Activated naive CD4-positive, alpha-beta T cell treated with anti-CD3 and anti-CD28 coated beads, Interleukin-2, amount 50 U/mL, for 72 hours (primary cell): ENCODE measurements around the gene RAB3B. TPM values are rescaled to one million over a fixed set of nuclear protein-coding genes. Genes with fewer than 3 reads are reported as not detected.
A peak's percentile ranks its signal among the peaks of the same experiment; 100 is the strongest.
"Not testable (repeated sequence)": the region's sequence is repeated elsewhere in the genome, so short reads cannot be mapped to it uniquely, and the experiment has no call there.

Experiments used
- ATAC-seq, 2 donors: fragments of 150-1000 bp; cut with Tn5 transposase; 2 replicates each; pipeline ENCODE4 v1.10.0; 2021; ENCODE audit warnings: mild to moderate bottlenecking in 2 of 2, moderate library complexity in 2 of 2
- DNase-seq, 2 donors: peaks; one replicate each; pipeline ENCODE4 v3.0.0; 2021 to 2022; ENCODE audit warnings: low spot score in 2 of 2
- H3K27ac Mint-ChIP-seq, 2 donors: one replicate each; pipeline ENCODE4 v1.8.0; 2022; ENCODE audit warnings: mild to moderate bottlenecking in 2 of 2, mixed read lengths in 2 of 2
- H3K36me3 Mint-ChIP-seq, 2 donors: one replicate each; pipeline ENCODE4 v1.8.0; 2022; ENCODE audit warnings: mixed read lengths in 2 of 2
- H3K9me3 Mint-ChIP-seq, 2 donors: one replicate each; pipeline ENCODE4 v1.8.0; 2022; ENCODE audit warnings: mixed read lengths in 2 of 2
- total RNA-seq, 2 donors: library from RNA; stranded (reverse); gene quantifications; one replicate each; pipeline ENCODE4 v1.2.3, GENCODE V29; 2022

The RAB3B gene
- total RNA-seq, 2 donors from 2014 or later: 0.08 to 0.34 TPM

DNA sequence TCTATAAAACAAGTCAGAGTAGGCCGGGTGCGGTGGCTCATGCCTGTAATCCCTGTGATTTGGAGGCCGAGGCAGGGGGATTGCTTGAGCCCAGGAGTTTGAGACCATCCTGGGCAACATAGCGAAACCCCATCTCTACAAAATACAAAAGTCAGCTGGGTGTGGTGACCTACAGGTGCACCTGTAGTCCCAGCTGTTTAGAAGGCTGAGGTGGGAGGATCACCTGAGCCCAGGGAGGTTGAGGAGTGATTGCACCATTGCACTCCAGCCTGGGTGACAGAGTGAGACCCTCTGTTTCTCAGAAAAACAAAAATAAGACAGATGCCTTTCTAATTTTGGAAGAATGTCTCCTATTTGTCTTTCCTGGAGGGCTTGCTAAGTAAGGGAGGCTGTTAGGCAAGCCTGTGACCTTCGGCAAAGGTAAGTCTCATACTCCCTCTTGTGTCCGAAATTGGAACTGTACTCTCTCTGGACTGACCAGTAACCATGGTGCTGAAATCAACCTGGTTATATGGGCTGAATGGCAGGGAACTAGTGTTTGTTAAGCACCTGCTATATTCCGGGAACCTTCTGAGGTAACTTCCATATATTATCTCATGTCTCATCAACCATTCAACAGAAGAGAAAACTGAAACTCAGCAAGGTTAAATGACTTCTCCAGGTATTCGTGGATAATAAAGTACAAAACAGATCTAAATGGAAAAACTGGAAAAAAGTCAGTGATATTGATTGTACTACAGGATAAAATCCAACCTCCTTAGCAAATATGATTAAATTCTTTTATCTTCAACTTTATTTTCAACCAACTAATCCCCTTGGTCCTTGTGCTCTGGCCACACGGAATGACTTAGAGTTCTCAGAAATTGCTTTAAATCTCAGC, 11.8 kb upstream of the RAB3B start:
- peak; percentile 88 to 95 for ATAC-seq
- no peaks in the 10 kb centered on the region for H3K9me3 Mint-ChIP-seq

DNA sequence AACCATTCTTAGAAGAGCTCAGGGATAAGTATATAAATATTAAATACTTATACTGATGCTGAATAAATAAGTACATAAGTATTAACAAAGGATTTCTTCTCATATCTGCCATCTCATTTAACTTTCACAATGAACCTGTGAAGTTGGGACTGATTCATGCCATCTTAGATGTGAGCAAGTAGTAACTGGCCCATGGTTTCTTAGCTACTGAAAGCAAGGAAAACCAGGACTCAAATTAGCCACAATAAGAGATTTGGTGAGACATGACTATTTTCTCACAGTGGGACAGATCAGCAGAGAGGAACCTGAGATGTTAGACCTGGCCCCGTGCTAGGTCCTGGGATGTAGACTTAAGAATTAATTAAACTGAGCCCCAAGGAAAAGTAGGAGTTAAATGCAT, 8.2 kb upstream of the RAB3B start:
- no peak for DNase-seq
- Mint-ChIP-seq H3K9me3 (no peaks in the 10 kb centered on the region), H3K27ac (no peak overlapping the region), H3K36me3 (no peaks in the 10 kb centered on the region)
- ATAC-seq: no peak

More for the DNA sequence above, 11.8 kb upstream of the RAB3B start:
- DNase-seq: peak in 1 of 2 donors; percentile 87
- Mint-ChIP-seq H3K36me3 (no peaks in the 10 kb centered on the region), H3K27ac (no peak overlapping the region)

DNA sequence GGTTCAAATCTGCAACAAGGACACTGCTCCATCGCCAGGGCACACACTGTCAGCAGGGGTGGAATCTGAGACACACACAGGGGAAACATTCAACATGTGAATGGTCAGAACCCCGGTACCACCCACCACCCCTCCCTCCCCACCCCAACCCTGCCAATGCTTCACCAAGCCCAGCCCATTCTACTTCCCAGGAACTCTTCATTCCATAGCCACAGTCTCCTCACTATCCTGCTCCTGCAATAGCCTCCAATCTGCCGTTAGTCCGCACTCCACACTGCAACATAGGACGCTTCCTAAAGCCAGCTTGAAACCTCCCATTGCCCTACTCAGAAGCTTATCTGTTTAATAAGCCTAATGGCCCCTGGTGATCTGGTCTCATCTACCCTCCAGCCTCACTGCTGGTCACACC, 7.5 kb upstream of the RAB3B start:
- Mint-ChIP-seq H3K36me3 (no peaks in the 10 kb centered on the region), H3K27ac (no peak overlapping the region), H3K9me3 (no peaks in the 10 kb centered on the region)
- no peak for ATAC-seq
- DNase-seq: no peak

DNA sequence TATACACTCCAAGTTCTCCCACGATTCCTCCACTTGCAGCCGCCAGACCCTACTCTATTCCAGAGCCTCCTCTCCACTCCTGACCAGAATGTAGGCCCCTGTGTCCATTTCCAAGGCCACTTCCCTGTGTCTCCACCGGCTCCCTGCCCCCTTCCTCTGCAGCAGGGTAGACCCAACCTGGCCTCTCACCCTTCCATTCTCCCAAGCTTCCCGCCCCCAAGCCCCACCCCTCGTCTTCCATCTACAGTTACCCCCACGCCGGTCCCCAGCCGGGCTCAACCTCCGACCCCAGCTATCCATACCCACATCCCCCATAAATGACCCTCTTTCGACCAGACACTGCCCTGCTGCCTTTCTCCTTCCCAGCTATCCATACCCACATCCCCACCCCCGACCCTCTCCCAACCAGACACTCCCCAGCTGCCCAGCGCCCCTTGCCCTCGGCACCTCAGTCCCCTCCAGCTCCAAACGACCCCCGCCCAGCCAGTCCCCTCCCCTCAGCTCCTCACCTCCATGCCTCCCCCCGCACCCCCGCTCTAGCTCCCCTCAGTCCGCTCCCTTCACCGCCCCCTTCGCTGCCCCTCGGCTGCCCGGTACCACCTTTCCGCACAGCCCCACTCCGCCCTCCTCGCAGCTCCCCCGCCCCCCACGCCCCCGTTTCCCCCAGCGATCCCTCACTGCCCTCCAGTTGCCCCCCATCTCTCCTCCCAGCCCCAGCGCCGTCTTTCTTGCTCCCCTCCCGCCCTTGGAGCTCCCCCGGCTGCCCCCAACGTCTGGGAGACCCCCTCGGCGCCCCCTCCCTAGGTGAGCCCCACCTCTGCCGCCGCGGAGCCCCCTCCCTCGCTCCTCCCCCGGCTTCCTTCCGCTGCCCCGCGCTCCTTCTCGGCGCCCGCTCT, 670 bp downstream of the RAB3B start:
- no peak for ATAC-seq
- no peaks in the 10 kb centered on the region for H3K36me3 Mint-ChIP-seq
- no peaks in the 10 kb centered on the region for H3K9me3 Mint-ChIP-seq
- DNase-seq: no peak
- no peak overlapping the region for H3K27ac Mint-ChIP-seq

DNA sequence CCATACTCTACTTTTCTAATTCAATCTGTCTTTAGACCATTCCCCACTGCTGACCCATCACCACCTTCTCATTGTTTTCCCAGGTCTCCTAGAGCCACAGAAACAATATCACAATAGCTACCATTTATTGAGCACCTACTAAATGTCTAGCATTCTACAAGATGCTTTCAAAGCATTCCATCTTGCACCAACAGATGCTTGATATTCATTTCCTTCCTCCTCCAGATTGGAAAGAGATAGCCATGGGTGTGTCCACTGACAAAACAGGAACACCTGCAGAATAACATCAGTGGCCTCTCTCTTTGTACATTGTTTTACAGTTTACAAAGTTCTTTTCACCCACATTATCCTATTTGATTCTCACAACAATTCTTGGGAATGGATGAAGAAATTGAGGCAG, 2.2 kb downstream of the RAB3B start:
- H3K9me3 Mint-ChIP-seq: no peaks in the 10 kb centered on the region
- ATAC-seq (no peak), DNase-seq (no peak)
- no peaks in the 10 kb centered on the region for H3K36me3 Mint-ChIP-seq
- no peak overlapping the region for H3K27ac Mint-ChIP-seq

DNA sequence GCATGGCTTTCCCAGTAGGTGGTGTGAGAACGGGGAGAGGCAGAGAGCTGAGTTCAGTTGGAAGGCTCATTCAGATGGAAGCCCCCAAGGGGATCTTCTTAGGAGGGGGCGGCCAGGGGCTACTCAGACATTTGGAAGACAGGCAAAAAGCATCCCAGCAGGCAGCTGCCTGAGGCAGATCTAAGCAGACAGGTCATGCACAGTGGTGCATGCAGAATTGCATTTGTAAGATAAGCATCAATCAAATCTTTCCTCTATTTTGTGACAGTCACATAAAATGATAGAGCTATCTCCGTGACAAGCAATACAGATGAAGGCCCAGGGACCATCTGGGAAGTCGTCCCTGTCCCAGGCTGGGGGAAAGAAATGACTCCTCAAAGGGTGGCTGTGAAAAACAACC, 3.8 kb downstream of the RAB3B start:
- no peak overlapping the region for H3K27ac Mint-ChIP-seq
- no peaks in the 10 kb centered on the region for H3K36me3 Mint-ChIP-seq
- DNase-seq (no peak), ATAC-seq (no peak)
- H3K9me3 Mint-ChIP-seq: no peaks in the 10 kb centered on the region

DNA sequence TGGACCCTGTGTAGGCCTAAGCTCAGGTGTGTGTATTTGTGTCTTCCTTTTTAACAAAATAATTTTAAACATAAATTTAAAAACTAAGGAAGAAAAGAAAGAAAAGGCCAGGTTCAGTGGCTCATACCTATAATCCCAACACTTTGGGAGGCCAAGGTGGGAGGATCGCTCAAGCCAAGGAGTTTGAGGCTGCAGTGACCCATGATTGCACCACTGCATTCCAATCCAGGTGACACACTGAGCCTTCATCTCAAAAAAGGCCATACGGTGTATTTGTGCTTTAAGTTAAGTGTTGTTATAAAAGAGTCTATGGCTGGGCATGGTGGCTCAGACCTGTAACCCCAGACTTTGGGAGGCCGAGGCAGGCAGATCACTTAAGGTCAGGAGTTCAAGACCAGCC, 8.3 kb downstream of the RAB3B start:
- no peak for DNase-seq
- no peak for ATAC-seq
- Mint-ChIP-seq H3K9me3 (no peaks in the 10 kb centered on the region), H3K27ac (no peak overlapping the region), H3K36me3 (no peaks in the 10 kb centered on the region)

DNA sequence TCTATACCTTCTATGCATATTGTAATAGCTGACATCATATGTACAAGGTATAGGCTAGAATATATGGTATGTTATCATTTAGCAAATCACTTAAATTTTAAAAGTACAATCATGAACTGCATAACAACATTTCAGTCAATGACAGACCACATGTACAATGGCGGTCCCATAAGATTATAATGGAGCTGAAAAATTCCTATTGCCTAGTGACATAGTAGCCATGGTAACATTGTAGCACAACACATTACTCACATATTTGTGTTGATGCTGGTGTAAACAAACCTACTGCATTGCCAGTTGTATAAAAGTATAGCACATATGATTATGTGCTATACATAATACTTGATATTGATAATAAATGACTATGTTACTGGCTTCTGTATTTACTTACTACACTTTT, 8.9 kb downstream of the RAB3B start:
- no peaks in the 10 kb centered on the region for H3K36me3 Mint-ChIP-seq
- no peak overlapping the region for H3K27ac Mint-ChIP-seq
- H3K9me3 Mint-ChIP-seq: no peaks in the 10 kb centered on the region
- DNase-seq (no peak), ATAC-seq (no peak)

DNA sequence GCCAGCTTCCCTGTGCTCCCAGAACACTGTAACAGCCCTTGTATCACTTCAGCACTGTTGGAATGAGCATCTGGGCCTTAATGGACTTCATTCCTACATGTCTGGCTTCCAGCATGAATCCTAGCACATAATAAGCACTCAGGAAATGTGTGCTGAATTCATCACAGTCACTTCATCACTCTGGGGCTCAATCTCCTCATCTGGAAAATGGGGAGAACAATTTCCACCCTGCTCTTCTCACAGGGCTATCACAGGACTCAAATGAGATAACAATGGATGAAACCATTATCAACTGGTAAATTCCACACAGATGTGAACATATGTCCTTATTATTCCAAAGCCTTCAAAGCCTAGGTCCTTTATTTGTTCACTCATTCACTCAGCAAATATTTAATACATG, 12.4 kb downstream of the RAB3B start:
- no peaks in the 10 kb centered on the region for H3K36me3 Mint-ChIP-seq
- ATAC-seq (no peak), DNase-seq (no peak)
- no peaks in the 10 kb centered on the region for H3K9me3 Mint-ChIP-seq
- H3K27ac Mint-ChIP-seq: no peak overlapping the region

DNA sequence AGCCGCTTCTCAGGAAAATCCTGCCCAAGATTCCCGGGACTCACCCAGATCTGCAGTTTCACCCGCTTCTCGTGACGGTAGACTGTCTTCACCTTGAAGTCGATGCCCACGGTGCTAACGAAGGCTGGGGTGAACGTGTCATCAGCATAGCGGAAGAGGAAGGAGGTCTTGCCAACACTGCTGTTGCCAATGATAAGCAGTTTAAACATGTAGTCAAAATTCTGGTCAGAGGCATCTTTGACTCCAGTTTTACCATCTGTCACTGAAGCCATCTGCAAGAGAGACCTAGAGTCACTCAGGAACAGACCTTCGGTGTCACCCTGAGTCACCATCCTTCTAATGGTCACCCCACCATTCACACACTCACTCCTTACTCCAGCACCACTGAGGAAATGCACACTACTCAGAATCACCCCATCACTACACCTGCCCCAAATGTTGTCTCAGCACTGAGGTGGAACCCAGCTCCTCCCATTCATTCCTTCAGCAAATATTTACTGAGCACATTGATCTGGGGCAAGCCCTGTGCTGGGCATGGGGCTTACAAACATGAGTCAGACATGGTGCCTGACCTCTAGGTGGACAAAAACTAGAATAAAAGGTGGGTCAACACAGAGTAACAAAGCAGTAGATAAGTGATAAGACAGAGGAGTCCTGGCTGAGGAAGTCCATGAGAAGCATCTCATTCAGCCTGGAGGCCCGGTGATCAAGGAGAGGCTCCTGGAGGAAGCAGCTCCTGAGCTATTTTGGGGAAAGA, 13.5 kb downstream of the RAB3B start:
- DNase-seq (no peak), ATAC-seq (no peak)
- Mint-ChIP-seq H3K9me3 (no peaks in the 10 kb centered on the region), H3K27ac (no peak overlapping the region), H3K36me3 (no peaks in the 10 kb centered on the region)

DNA sequence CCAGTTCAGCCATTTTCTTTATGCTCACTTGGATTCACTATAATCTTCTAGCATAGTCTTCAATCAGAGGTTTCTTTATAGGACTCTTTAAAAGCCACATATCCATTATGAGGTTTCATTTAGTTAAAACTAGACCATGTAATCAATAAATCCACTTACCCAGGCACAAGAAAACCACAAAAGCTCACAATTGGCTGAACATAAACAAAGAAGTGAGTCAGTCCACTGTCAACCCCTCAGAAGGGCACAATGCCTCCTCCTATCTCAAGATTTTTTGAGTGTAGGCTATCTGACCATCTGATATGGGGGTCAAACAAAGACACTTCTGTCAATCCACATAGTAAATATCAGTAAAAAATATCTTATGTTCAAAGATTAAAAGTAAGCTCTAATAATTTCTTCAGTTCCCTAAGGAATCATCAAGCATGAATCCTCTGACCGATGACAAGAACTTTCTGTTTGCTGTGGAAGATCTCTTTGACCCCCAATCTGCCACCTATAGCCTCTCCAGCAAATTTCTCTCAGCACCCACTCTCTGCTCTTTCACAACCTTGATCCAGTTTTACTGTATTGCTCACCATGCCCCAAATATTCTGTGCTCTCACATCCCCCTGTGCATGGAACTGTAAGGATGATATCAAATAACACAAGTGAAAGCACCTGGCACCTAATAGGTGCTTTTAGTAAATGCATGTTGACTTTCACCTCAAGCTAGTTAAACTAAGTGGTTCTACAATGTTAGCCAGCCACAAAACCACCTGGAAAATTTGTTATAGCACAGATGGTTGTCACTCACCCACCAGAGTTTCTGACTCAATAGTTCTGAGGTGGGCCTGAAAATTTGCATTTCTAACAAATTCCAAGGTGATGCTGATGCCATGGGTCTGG, 16.7 kb downstream of the RAB3B start:
- no peaks in the 10 kb centered on the region for H3K9me3 Mint-ChIP-seq

DNA sequence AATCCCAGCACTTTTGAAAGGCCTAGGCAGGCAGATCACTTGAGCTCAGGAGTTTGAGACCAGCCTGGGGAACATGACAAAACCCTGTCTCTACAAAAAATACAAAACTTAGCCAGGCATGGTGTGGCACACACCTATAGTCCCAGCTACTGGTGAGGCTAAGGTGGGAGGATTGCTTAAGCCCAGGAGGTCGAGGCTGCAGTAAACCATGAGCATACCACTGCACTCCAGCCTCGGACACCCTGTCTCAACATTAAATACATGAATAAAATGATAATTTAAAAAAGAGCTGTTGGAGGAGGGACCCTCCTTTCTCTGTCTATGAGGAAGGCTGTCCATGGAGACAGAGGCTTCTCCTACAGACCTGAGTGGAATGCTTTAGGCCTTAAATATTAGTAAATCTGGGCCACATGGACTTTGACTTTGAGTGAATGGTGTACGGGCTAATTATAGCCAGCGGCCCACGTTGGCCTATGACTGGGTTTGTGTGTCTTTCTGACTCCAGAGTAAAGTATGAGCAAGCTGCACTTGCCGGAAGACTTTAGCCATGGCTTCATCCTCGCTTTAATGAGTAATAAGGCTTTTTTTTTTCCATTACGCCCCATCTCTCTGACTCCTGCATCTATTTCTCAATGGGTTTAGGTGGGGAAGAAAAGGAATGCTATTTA, 21.3 kb downstream of the RAB3B start:
- DNase-seq: no peak
- no peaks in the 10 kb centered on the region for H3K9me3 Mint-ChIP-seq
- H3K36me3 Mint-ChIP-seq: no peaks in the 10 kb centered on the region
- no peak overlapping the region for H3K27ac Mint-ChIP-seq
- no peak for ATAC-seq

More for the DNA sequence above, 16.7 kb downstream of the RAB3B start:
- H3K36me3 Mint-ChIP-seq: no peaks in the 10 kb centered on the region
- DNase-seq (no peak), ATAC-seq (peak; percentile 16 to 47)
- no peak overlapping the region for H3K27ac Mint-ChIP-seq

DNA sequence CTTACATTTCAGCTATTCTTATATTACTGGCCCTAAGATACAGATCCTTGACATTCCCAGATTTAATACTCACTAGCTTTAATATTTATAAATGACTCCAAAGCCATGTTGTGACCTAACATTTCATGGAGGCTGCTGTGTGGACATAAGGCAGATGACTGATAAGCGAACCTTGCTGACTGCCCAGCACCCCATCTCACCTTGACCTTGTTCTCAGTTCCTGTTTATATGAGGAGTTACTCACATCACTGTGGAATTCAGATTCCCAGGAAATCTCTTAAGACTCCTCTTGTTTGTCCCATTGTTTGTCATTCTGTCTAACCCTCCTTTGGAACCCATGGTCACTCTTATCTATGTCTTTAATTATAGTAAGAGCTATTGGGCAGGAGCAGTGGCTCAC, 21.9 kb downstream of the RAB3B start:
- DNase-seq: no peak
- no peak for ATAC-seq

DNA sequence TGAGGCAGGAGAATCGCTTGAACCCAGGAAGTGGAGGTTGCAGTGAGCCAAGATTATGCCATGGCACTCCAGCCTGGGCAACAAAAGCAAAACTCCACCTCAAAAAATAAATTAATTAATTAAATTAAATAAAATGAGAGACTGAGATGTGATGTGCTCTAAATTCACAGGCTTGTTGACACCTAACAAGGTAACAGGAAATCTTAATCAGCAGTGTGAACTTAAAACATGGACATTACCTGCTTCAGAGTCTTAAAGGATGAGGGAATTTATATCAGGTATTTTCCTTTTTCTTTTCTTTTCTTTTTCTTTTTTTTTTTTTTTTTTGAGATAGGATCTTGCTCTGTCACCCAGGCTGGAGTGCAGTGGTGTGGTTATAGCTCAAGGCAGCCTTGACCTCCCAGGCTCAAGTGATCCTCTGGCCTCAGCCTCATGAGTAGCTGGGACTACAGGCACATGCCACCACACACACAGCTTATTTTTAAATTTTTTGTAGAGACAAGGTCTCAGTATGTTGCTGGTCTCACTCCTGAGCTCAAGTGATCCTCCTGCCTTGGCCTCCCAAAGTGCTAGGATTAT, 23.2 kb downstream of the RAB3B start:
- H3K27ac Mint-ChIP-seq, H3K9me3 Mint-ChIP-seq, DNase-seq, H3K36me3 Mint-ChIP-seq, ATAC-seq: not testable (repeated sequence)

More for the DNA sequence above, 21.9 kb downstream of the RAB3B start:
- H3K27ac Mint-ChIP-seq: no peak overlapping the region
- H3K9me3 Mint-ChIP-seq: no peaks in the 10 kb centered on the region
- no peaks in the 10 kb centered on the region for H3K36me3 Mint-ChIP-seq

DNA sequence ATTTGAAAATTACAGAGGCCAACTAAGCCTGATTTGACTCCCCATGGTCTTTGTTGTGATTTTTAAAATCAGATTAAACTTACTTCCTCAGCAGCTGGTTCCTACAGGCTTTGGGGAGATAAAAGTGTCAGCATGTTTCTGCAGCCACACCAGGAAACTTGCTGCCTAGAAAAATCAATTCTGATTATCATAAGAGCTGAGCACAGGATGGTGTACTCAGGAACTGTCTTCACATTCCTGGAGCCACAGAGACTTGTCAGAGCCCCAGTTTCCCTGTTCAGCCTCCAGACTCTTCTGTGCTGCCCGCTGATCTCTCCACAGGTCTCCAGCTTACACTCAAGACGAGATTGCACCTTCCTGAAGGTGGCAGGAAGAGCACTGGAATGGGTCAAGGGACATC, 23.9 kb downstream of the RAB3B start:
- ATAC-seq: no peak
- Mint-ChIP-seq H3K9me3 (no peaks in the 10 kb centered on the region), H3K36me3 (no peaks in the 10 kb centered on the region), H3K27ac (no peak overlapping the region)
- DNase-seq: no peak
